ENCODE results near the gene ITPR1. TPM values are rescaled to one million over a fixed set of nuclear protein-coding genes. Genes with fewer than 3 reads are reported as not detected.
A peak's percentile ranks its signal among the peaks of the same experiment; 100 is the strongest.

ITPR1 gene
- polyA plus RNA-seq, 6 donors from 2014 or later, result 54.8 to 110 (median 87.3) TPM

DNA sequence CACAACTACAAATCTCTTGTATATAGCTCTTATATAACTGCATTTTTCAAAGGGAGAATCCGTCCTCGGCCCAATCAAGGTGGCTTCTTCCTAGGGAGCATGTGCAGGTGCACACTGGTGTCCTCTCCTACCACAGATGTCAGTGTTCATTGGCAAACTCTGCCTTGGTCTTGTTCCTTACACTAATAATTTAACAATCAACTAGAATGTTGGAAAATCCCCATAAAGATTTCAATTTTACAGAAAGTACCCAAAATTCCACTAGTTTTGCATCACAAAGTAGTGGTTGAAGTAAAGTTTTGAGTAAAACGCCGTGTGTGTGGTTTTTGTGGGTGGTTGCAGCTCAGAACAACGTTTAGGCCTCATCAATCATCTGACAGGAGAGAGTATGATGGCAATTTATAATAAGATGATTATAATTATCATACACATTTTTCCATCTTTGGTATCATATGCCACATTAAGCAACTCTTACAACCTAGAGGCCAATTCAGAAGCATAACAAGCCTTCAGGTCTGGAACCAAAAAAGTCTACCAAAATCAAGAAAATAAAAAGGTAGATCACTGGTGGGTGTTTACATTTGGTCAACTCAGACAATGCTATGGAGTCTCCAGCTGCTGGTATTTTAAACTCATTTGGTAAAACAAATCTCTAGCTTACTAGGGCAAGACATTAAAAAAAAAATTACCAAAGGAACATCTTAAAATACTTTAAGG is 357.2 kb downstream of the ITPR1 start:
- Mint-ChIP-seq H3K9me3 (no peaks in the 10 kb centered on the region), H3K27me3 (no peaks in the 10 kb centered on the region), H3K4me1 (peaks cover 19 to 29% (median 27%) of the 10 kb centered on the region in 3 donors), H3K4me3 (no peak overlapping the region), H3K36me3 (peaks cover 0 to 4% of the 10 kb centered on the region in 2 donors), H3K27ac (peak overlapping the region; percentile 35 to 87 (median 58))
- ATAC-seq (ENCODE audit: low read depth in 2 of 2) (no peak), DNase-seq (no peak)

DNA sequence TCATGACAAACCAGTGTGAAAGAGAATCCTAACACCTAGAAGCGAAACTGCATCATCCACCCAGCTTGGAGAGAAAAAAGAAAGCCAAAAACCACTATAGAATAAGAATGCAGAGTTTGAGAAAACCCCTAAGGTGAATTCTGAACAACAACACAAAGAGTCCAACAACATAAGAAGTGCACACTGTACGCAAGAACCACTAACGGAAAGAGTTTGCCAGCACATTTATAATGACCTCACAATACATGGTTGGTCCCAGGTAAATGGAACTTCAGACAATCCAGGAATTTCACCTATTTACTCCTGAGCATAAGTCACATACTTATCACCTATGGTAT is 357.7 kb downstream of the ITPR1 start:
- DNase-seq (no peak), ATAC-seq (ENCODE audit: low read depth in 2 of 2) (no peak)
- Mint-ChIP-seq H3K4me3 (no peak overlapping the region), H3K27ac (peak overlapping the region in 2 of 6 donors; percentile 46 to 54), H3K27me3 (no peaks in the 10 kb centered on the region), H3K9me3 (no peaks in the 10 kb centered on the region), H3K36me3 (no peaks in the 10 kb centered on the region), H3K4me1 (peaks cover 17 to 24% (median 23%) of the 10 kb centered on the region in 3 donors)

DNA sequence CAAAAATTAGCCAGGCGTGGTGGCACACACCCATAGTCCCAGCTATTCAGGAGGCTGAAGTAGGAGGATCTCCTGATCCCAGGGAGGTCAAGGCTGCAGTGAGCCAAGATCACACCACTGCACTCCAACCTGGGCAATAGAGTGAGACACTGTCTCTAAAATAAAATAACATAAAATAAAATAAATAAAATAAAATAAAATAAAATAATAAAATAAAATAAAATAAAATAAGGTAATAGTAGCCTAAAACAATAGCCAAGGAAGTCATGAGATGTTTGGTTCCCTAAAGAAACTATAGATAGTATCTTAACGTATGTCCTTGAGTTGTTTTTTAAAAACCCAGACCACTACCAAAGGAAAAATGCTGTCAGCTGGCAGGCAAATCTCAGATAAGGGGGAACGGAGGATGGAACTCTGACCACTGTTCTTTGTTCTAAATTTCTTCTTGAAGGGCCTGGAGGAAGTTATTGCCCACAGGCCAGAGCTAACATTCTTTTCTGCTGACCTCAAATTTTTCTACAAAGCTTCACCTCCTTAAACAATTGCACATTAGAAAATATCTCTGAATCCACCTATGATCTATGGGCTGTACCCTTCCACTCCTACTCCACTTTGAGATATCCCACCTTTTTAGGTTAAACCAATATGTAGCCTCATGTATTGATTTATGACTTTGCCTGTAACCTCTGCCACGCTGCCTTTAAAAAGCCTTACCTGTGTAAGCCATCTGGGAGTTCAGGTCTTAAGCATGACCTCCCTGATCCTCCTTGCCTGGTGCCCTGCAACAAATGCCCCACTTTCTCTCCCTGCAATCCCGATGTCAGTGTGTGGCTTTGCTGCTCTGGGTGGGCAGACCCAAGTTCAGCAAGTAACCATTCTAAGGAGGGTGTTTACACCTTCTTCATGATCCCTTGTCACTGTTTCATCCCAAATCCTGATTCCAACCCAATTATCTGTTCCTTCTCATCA is 359.9 kb downstream of the ITPR1 start:
- Mint-ChIP-seq H3K27ac (peak overlapping the region in 3 of 6 donors; percentile 17 to 53 (median 40)), H3K36me3 (no peaks in the 10 kb centered on the region), H3K9me3 (peaks cover 0 to 2% (median 0%) of the 10 kb centered on the region in 7 donors), H3K4me3 (no peak overlapping the region), H3K27me3 (no peaks in the 10 kb centered on the region), H3K4me1 (peaks cover 14 to 17% (median 17%) of the 10 kb centered on the region in 3 donors)
- ATAC-seq (ENCODE audit: low read depth in 2 of 2) (no peak), DNase-seq (no peak)

DNA sequence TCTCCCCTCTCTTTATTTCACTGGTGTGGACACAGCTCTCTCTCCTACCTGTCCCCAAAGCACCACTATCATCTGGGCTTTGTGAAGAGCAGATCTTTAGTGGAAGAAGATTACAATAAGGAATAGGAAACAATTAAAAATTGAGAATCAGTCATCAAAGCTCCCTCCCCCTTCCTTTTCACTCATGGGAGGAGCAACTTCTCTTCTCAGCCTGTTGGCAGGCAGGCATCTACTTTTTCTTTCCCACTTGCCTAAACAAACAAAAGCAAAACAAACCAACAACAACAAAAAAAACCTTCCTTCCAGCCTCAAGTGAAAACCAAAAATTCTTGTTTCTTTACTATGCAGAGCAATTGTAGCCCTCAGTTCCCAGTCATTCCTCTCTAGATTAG is 360.6 kb downstream of the ITPR1 start:
- Mint-ChIP-seq H3K4me3 (no peak overlapping the region), H3K9me3 (peaks cover 0 to 2% (median 0%) of the 10 kb centered on the region in 7 donors), H3K4me1 (peaks cover 11 to 15% (median 14%) of the 10 kb centered on the region in 3 donors), H3K36me3 (no peaks in the 10 kb centered on the region), H3K27ac (peak overlapping the region in 3 of 6 donors; percentile 17 to 53 (median 40)), H3K27me3 (no peaks in the 10 kb centered on the region)
- ATAC-seq (ENCODE audit: low read depth in 2 of 2) (no peak), DNase-seq (no peak)

DNA sequence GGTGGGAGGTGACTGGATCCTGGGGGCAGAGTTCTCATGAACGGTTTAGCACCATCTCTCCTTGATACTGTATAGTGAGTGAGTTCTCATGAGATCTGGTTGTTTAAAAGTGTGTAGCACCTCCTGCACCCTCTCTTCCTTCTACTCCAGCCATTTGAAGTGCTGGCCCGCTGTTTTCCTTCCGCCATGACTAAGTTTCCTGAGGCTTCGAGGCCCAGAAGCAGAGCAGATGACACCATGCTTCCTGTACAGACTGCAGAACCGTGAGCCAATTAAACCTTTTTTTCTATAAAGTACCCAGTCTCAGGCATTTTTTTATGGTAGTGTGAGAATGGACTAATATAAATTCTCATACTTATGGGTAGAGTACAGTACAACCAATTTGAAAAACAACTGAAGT is 362.5 kb downstream of the ITPR1 start:
- peak overlapping the region in 2 of 6 donors; percentile 4 to 77 for H3K27ac Mint-ChIP-seq
- peaks cover 0 to 6% (median 5%) of the 10 kb centered on the region in 3 donors for H3K4me1 Mint-ChIP-seq
- ATAC-seq (ENCODE audit: low read depth in 2 of 2) (no peak), DNase-seq (no peak)
- H3K9me3 Mint-ChIP-seq, result peaks cover 0 to 8% (median 6%) of the 10 kb centered on the region in 7 donors
- H3K4me3 Mint-ChIP-seq, result no peak overlapping the region
- H3K36me3 Mint-ChIP-seq, result peaks cover 0 to 7% of the 10 kb centered on the region in 2 donors
- H3K27me3 Mint-ChIP-seq, result no peaks in the 10 kb centered on the region

DNA sequence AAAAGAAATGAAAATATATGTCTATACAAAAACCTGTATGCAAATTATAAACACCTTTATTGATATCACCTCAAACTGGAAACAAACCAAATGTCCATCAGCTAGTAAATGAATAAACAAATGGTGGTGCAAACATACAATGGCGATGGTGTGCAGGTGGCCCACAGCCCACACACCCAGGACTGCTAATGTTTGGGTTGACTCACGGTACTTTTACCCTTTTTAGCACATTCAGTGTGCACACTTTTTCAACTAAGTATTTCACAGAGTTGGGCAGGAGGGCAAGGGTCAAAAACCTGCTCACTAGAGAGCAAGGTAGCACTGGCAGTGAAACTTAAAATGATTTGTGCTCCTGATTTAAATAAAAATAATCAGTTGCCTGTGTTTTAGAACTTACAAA is 363.0 kb downstream of the ITPR1 start:
- ATAC-seq (ENCODE audit: low read depth in 2 of 2) (no peak), DNase-seq (no peak)
- Mint-ChIP-seq H3K27ac (peak overlapping the region in 1 of 6 donors; percentile 4), H3K4me3 (no peak overlapping the region), H3K36me3 (peaks cover 0 to 7% of the 10 kb centered on the region in 2 donors), H3K4me1 (peaks cover 0 to 5% (median 3%) of the 10 kb centered on the region in 3 donors), H3K27me3 (no peaks in the 10 kb centered on the region), H3K9me3 (peaks cover 0 to 12% (median 9%) of the 10 kb centered on the region in 7 donors)

DNA sequence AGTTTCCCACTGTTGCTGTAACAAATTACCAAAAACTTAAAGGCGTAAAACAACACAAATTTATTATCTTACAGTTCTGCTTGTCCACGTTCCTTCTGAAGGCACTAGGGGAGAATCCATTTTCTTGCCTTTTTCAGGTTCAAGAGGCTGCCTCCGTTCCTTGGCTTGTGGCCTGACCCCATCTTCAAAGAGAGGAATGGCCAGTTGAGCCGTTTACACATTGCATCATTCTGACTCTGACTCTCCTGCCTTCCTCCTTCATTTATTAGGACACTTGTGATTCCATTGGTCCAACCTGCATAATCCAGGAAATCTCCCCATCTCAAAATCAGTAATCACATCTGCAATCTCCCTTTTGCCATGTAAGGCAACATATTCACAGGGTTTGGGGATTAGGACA is 363.4 kb downstream of the ITPR1 start:
- Mint-ChIP-seq H3K36me3 (peaks cover 0 to 7% of the 10 kb centered on the region in 2 donors), H3K9me3 (peaks cover 0 to 17% (median 14%) of the 10 kb centered on the region in 7 donors), H3K27me3 (no peaks in the 10 kb centered on the region), H3K4me3 (no peak overlapping the region), H3K27ac (peak overlapping the region in 1 of 6 donors; percentile 85), H3K4me1 (peaks cover 0 to 5% (median 3%) of the 10 kb centered on the region in 3 donors)
- DNase-seq (no peak), ATAC-seq (ENCODE audit: low read depth in 2 of 2) (no peak)

DNA sequence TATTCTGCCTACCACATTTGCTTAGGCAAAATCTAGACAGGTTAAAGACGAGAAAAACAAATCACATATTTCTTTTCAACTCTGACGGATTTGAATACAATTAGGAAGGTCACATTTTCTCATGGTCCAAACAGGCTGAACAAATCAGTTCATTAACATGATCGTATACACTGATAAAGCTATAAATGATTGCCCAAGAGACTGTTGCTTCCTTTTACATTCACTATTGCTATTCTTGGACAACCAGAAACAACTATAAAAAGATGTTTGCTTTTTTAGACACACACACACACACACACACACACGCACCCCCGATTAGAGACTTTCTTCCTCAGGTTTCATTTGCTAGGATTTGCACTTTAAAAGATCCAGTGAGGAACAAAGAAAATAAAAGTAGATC is 363.8 kb downstream of the ITPR1 start:
- ATAC-seq (ENCODE audit: low read depth in 2 of 2) (no peak), DNase-seq (no peak)
- H3K36me3 Mint-ChIP-seq, result peaks cover 0 to 7% of the 10 kb centered on the region in 2 donors
- no peaks in the 10 kb centered on the region for H3K27me3 Mint-ChIP-seq
- H3K4me3 Mint-ChIP-seq, result no peak overlapping the region
- peaks cover 0 to 5% (median 3%) of the 10 kb centered on the region in 3 donors for H3K4me1 Mint-ChIP-seq
- peaks cover 0 to 21% (median 17%) of the 10 kb centered on the region in 7 donors for H3K9me3 Mint-ChIP-seq
- no peak overlapping the region for H3K27ac Mint-ChIP-seq

DNA sequence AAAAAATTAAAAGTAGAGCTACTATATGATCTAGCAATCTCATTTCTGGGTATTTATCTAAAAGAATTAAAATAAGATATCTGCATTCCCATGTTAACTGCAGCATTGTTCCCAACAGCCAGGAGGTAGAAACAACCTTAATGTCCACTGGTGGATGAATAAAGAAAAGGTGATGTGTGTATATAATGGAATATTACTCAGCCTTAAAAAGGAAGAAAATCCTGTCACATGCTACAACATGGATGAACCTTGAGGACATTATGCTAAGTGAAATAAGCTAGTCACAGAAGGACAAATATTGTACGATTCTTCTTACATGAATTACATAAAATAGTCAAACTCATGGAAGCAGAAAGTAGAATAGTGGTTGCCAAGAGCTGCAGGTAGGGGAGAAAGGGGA is 366.6 kb downstream of the ITPR1 start:
- Mint-ChIP-seq H3K36me3 (peaks cover 0 to 15% of the 10 kb centered on the region in 2 donors), H3K27me3 (no peaks in the 10 kb centered on the region), H3K4me1 (peaks cover 0 to 3% (median 0%) of the 10 kb centered on the region in 3 donors), H3K27ac (no peak overlapping the region), H3K9me3 (peaks cover 4 to 26% (median 17%) of the 10 kb centered on the region in 7 donors), H3K4me3 (no peak overlapping the region)
- ATAC-seq (ENCODE audit: low read depth in 2 of 2) (no peak), DNase-seq (no peak)

DNA sequence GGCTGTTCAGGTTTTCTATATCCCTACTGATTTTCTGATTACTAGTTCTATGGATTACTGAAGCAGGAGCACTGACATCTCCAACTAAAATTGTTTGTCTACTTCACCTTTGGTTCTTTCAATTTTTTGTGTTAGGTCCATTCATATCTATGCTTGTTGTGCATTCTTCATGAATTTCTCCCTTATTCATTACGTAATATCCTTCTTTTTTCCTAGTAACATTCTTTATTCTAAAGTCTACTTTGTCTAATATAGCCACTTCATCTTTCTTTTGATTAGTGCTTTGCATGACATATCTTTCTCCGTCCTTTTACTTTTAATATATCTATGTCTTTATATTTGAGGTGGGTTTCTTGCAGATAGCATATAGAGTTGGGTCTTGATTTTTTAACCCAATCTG is 369.8 kb downstream of the ITPR1 start:
- no peak overlapping the region for H3K4me3 Mint-ChIP-seq
- no peak for DNase-seq
- no peak for ATAC-seq (ENCODE audit: low read depth in 2 of 2)
- no peaks in the 10 kb centered on the region for H3K27me3 Mint-ChIP-seq
- peaks cover 0 to 15% of the 10 kb centered on the region in 2 donors for H3K36me3 Mint-ChIP-seq
- H3K27ac Mint-ChIP-seq, result no peak overlapping the region
- peaks cover 0 to 8% (median 0%) of the 10 kb centered on the region in 3 donors for H3K4me1 Mint-ChIP-seq
- peaks cover 4 to 26% (median 17%) of the 10 kb centered on the region in 7 donors for H3K9me3 Mint-ChIP-seq

DNA sequence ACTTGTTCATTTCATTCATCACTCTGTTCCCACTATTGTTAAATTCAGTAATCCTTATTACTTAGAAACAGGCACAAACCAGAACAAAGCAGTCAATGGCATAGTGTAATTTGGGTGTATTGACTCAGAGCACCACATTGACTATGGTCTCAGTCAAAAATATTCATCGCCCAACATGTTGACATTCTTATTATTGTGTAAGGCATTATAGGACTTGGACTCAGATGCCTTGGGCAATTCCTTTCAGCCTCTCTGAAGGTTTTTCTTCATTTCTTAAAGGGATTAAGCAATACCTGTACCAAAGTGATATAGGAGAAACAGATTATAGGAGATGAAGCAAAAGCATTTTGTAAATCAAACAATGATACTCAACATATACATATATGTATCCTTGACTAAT is 371.4 kb downstream of the ITPR1 start:
- ATAC-seq (ENCODE audit: low read depth in 2 of 2) (no peak), DNase-seq (no peak)
- Mint-ChIP-seq H3K4me1 (peaks cover 0 to 18% (median 4%) of the 10 kb centered on the region in 3 donors), H3K36me3 (peaks cover 0 to 15% of the 10 kb centered on the region in 2 donors), H3K9me3 (peaks cover 4 to 26% (median 17%) of the 10 kb centered on the region in 7 donors), H3K27me3 (no peaks in the 10 kb centered on the region), H3K4me3 (no peak overlapping the region), H3K27ac (peak overlapping the region in 1 of 6 donors; percentile 6)

DNA sequence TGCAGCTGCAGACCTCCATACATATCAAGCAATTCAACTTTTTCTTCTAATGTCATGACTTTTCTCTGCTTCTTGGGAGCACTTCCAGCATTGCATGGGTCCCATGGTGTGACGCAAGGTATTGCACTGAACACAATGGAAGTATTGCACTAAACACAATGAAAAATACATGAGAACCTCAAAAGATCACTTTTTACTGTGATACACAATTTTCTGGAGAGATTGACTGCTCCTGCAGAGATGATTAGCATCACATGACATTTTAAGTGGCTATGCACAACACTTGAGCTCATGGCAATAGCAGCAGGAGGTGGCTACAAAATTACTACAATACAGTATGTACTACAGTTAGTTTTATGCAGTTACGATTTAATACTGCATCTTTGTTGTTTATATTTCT is 372.6 kb downstream of the ITPR1 start:
- Mint-ChIP-seq H3K4me1 (peaks cover 0 to 20% (median 4%) of the 10 kb centered on the region in 3 donors), H3K4me3 (peak overlapping the region in 1 of 8 donors; percentile 37), H3K36me3 (peaks cover 0 to 8% of the 10 kb centered on the region in 2 donors), H3K27me3 (no peaks in the 10 kb centered on the region), H3K27ac (no peak overlapping the region), H3K9me3 (peaks cover 4 to 18% (median 13%) of the 10 kb centered on the region in 7 donors)
- DNase-seq, result no peak
- ATAC-seq (ENCODE audit: low read depth in 2 of 2), result no peak

DNA sequence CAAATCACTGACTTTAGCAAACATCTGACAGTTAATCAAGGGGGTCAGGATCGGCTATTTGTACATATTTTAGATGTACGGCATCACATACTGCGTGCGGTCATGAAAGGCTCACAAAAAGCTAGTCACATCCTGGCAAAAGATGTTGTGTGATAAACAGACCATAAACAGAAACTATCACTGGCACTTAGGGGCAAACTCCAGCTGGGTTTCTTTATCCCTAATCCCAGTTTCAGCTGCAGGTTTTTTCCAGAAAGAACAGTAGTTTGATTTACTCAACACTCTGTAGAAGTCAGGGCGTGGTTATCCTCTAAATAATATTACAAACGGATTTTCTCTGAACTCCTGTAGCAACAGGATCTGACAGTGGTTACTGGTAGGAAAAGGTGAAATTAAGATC is 373.7 kb downstream of the ITPR1 start:
- Mint-ChIP-seq H3K9me3 (peaks cover 1 to 7% (median 4%) of the 10 kb centered on the region in 7 donors), H3K27me3 (peaks cover 0 to 4% (median 0%) of the 10 kb centered on the region in 3 donors), H3K4me3 (peak overlapping the region in 4 of 8 donors; percentile 78 to 91 (median 88)), H3K4me1 (peaks cover 0 to 20% (median 4%) of the 10 kb centered on the region in 3 donors), H3K27ac (peak overlapping the region in 1 of 6 donors; percentile 6), H3K36me3 (peaks cover 0 to 8% of the 10 kb centered on the region in 2 donors)
- DNase-seq (no peak), ATAC-seq (ENCODE audit: low read depth in 2 of 2) (no peak)

Measured in naive B cell (primary cell).